CD4-positive, alpha-beta memory T cell (primary cell): ENCODE data around the gene CRB1. TPM values are rescaled to one million over a fixed set of nuclear protein-coding genes. Genes with fewer than 3 reads are reported as not detected.

ENCODE experiments used
- CTCF ChIA-PET: fragments of 350-600 bp; sonication (Branson Sonifier 250); formaldehyde crosslinking; loops from one replicate; lab custom pipeline; 2021; ENCODE audit warnings: inconsistent platforms; ENCODE audit not compliant: partially characterized antibody; lab: Charles Lee
- POLR2A ChIA-PET: fragments of 350-600 bp; sonication (Branson Sonifier 250); formaldehyde crosslinking; loops from one replicate; lab custom pipeline; 2021; ENCODE audit not compliant: partially characterized antibody; lab: Charles Lee
- DNase-seq, 5 donors: peaks; one replicate each; pipeline versions ENCODE4 v3.0.0 to v3.0.0-alpha.2; 2020 to 2022; ENCODE audit warnings: mixed read lengths in 1 of 5
- H3K27ac ChIP-seq: one replicate; pipeline ENCODE4 v1.7.0; 2013; ENCODE audit warnings: low read depth, low read length
- H3K27me3 ChIP-seq: 2 replicates; pipeline ENCODE4 v1.7.0; 2013; ENCODE audit warnings: mild to moderate bottlenecking, low read length, moderate library complexity; ENCODE audit not compliant: insufficient read depth
- H3K36me3 ChIP-seq: 2 replicates; pipeline ENCODE4 v1.7.0; 2013; ENCODE audit warnings: mild to moderate bottlenecking, low read length, moderate library complexity; ENCODE audit not compliant: insufficient read depth
- H3K4me1 ChIP-seq: 2 replicates; pipeline ENCODE4 v1.7.0; 2013; ENCODE audit warnings: mild to moderate bottlenecking, low read length, moderate library complexity; ENCODE audit not compliant: insufficient read depth
- H3K4me3 ChIP-seq, 2 donors: one replicate each; pipeline ENCODE4 v1.7.0; 2013; ENCODE audit warnings: low read length in 2 of 2, mild to moderate bottlenecking in 1 of 2
- H3K9me3 ChIP-seq, 2 donors: one replicate each; pipeline ENCODE4 v1.7.0; 2013; ENCODE audit warnings: low read length in 2 of 2, control low read depth in 1 of 2; ENCODE audit not compliant: control insufficient read depth in 1 of 2
- H3K27ac Mint-ChIP-seq, 7 donors: one replicate each; pipeline ENCODE4 v1.8.0; 2020 to 2021; ENCODE audit warnings: mixed read lengths in 7 of 7, mild to moderate bottlenecking in 6 of 7, inconsistent platforms in 3 of 7, moderate library complexity in 3 of 7
- H3K27me3 Mint-ChIP-seq, 2 donors: one replicate each; pipeline ENCODE4 v1.8.0; 2020 to 2021; ENCODE audit warnings: mixed read lengths in 2 of 2
- H3K36me3 Mint-ChIP-seq, 2 donors: one replicate each; pipeline ENCODE4 v1.8.0; 2020 to 2021; ENCODE audit warnings: mixed read lengths in 2 of 2, inconsistent platforms in 1 of 2, mild to moderate bottlenecking in 1 of 2
- H3K4me1 Mint-ChIP-seq, 4 donors: one replicate each; pipeline ENCODE4 v1.8.0; 2020 to 2021; ENCODE audit warnings: mixed read lengths in 4 of 4, mild to moderate bottlenecking in 1 of 4
- H3K4me3 Mint-ChIP-seq, 8 donors: one replicate each; pipeline ENCODE4 v1.8.0; 2020 to 2021; ENCODE audit warnings: mixed read lengths in 8 of 8, mild to moderate bottlenecking in 7 of 8, moderate library complexity in 6 of 8, inconsistent platforms in 3 of 8
- H3K9me3 Mint-ChIP-seq, 8 donors: one replicate each; pipeline ENCODE4 v1.8.0; 2020 to 2021; ENCODE audit warnings: mixed read lengths in 8 of 8, mild to moderate bottlenecking in 5 of 8, inconsistent platforms in 3 of 8, moderate library complexity in 1 of 8
- intact Hi-C: fragments of 100-400 bp; cut with micrococcal nuclease; formaldehyde crosslinking; loops from one replicate; pipeline ENCODE4 v1.15.1; 2023
- polyA plus RNA-seq, 2 donors: library from polyadenylated mRNA; unstranded; fragments of 300-500 nt; fragmentation: Illumina TruSeq; gene quantifications; one replicate each; pipeline ENCODE4 v1.2.3, GENCODE V29; 2021
- total RNA-seq, 2 experiments: library from RNA; stranded (reverse); gene quantifications; one replicate each; pipeline ENCODE4 v1.2.3, GENCODE V29; 2021

CRB1 gene
- total and polyA plus RNA-seq, 4 experiments from 2014 or later: 0.10 to 0.55 (median 0.38) TPM

GRCh38 chr1:197235355-197235754, 32.7 kb upstream of the CRB1 start:
- ChIA-PET POLR2A (no interaction called here), CTCF (interaction anchor here (1.1 to 1.6 kb wide), 2 partner anchors 12 to 55 kb away, joined by 3 to 4 read pairs; no protein-coding TSS in a partner anchor)
- no peak for DNase-seq
- Histone ChIP-seq H3K27me3 (no peaks in the 10 kb centered on the region), H3K27ac (no peak overlapping the region), H3K36me3 (no peaks in the 10 kb centered on the region), H3K4me1 (no peaks in the 10 kb centered on the region), H3K4me3 (no peak overlapping the region), H3K9me3 (no peaks in the 10 kb centered on the region)
- H3K9me3 Mint-ChIP-seq: no peaks in the 10 kb centered on the region
- no peaks in the 10 kb centered on the region for H3K4me1 Mint-ChIP-seq
- H3K36me3 Mint-ChIP-seq: no peaks in the 10 kb centered on the region
- intact Hi-C loops: no loop called here
- H3K27ac Mint-ChIP-seq: no peak overlapping the region
- no peak overlapping the region for H3K4me3 Mint-ChIP-seq
- peaks cover 0 to 1% of the 10 kb centered on the region in 2 donors for H3K27me3 Mint-ChIP-seq

GRCh38 chr1:197247465-197247864, 20.6 kb upstream of the CRB1 start:
- intact Hi-C loops: no loop called here
- no peak overlapping the region for H3K27ac Mint-ChIP-seq

GRCh38 chr1:197249324-197249723, 18.7 kb upstream of the CRB1 start:
- no peaks in the 10 kb centered on the region for H3K4me1 ChIP-seq
- H3K36me3 ChIP-seq: no peaks in the 10 kb centered on the region
- peaks cover 0 to 2% (median 0%) of the 10 kb centered on the region in 8 donors for H3K9me3 Mint-ChIP-seq
- H3K27ac ChIP-seq: no peak overlapping the region
- H3K4me3 Mint-ChIP-seq: no peak overlapping the region
- H3K27me3 Mint-ChIP-seq: peaks cover 0 to 2% of the 10 kb centered on the region in 2 donors
- ChIA-PET POLR2A (no interaction called here), CTCF (no interaction called here)
- no peak overlapping the region for H3K4me3 ChIP-seq
- no peak overlapping the region for H3K27ac Mint-ChIP-seq
- intact Hi-C loops: no loop called here
- no peak for DNase-seq
- no peaks in the 10 kb centered on the region for H3K9me3 ChIP-seq
- no peaks in the 10 kb centered on the region for H3K27me3 ChIP-seq
- no peaks in the 10 kb centered on the region for H3K4me1 Mint-ChIP-seq
- peaks cover 0 to 4% of the 10 kb centered on the region in 2 donors for H3K36me3 Mint-ChIP-seq

More at GRCh38 chr1:197247465-197247864, 20.6 kb upstream of the CRB1 start:
- no peaks in the 10 kb centered on the region for H3K36me3 ChIP-seq
- Mint-ChIP-seq H3K4me3 (no peak overlapping the region), H3K9me3 (peaks cover 0 to 4% (median 0%) of the 10 kb centered on the region in 8 donors), H3K27me3 (peaks cover 0 to 2% of the 10 kb centered on the region in 2 donors), H3K4me1 (no peaks in the 10 kb centered on the region), H3K36me3 (peaks cover 0 to 9% of the 10 kb centered on the region in 2 donors)
- H3K4me3 ChIP-seq: no peak overlapping the region
- H3K4me1 ChIP-seq: no peaks in the 10 kb centered on the region
- H3K27me3 ChIP-seq: no peaks in the 10 kb centered on the region
- POLR2A ChIA-PET: no interaction called here
- H3K9me3 ChIP-seq: no peaks in the 10 kb centered on the region
- DNase-seq: no peak
- CTCF ChIA-PET: interaction anchor here (0.9 kb wide), 1 partner anchor 13 kb away, joined by 3 read pairs; no protein-coding TSS in a partner anchor
- H3K27ac ChIP-seq: no peak overlapping the region

- H3K27me3 Mint-ChIP-seq: no peaks in the 10 kb centered on the region
- ChIA-PET CTCF (no interaction called here), POLR2A (no interaction called here)
Measured at GRCh38 chr1:197250616-197251015, 17.4 kb upstream of the CRB1 start.

GRCh38 chr1:197252973-197253372, 15.1 kb upstream of the CRB1 start:
- no peak overlapping the region for H3K4me3 ChIP-seq
- no peak for DNase-seq
- no peaks in the 10 kb centered on the region for H3K9me3 ChIP-seq
- H3K36me3 ChIP-seq: no peaks in the 10 kb centered on the region
- H3K27ac Mint-ChIP-seq: no peak overlapping the region
- intact Hi-C loops: no loop called here
- no peaks in the 10 kb centered on the region for H3K27me3 ChIP-seq
- ChIA-PET POLR2A (no interaction called here), CTCF (no interaction called here)
- H3K9me3 Mint-ChIP-seq: peaks cover 0 to 1% (median 0%) of the 10 kb centered on the region in 8 donors
- no peaks in the 10 kb centered on the region for H3K27me3 Mint-ChIP-seq
- H3K4me3 Mint-ChIP-seq: no peak overlapping the region
- no peaks in the 10 kb centered on the region for H3K4me1 Mint-ChIP-seq
- H3K4me1 ChIP-seq: no peaks in the 10 kb centered on the region
- no peak overlapping the region for H3K27ac ChIP-seq
- H3K36me3 Mint-ChIP-seq: no peaks in the 10 kb centered on the region

More at GRCh38 chr1:197250616-197251015, 17.4 kb upstream of the CRB1 start:
- Mint-ChIP-seq H3K27ac (no peak overlapping the region), H3K4me3 (no peak overlapping the region), H3K9me3 (no peaks in the 10 kb centered on the region), H3K36me3 (no peaks in the 10 kb centered on the region), H3K4me1 (no peaks in the 10 kb centered on the region)
- Histone ChIP-seq H3K9me3 (no peaks in the 10 kb centered on the region), H3K27ac (no peak overlapping the region), H3K4me1 (no peaks in the 10 kb centered on the region), H3K27me3 (no peaks in the 10 kb centered on the region), H3K36me3 (no peaks in the 10 kb centered on the region), H3K4me3 (no peak overlapping the region)
- no peak for DNase-seq
- intact Hi-C loops: no loop called here

GRCh38 chr1:197254866-197255265, 13.2 kb upstream of the CRB1 start:
- POLR2A ChIA-PET: no interaction called here
- H3K9me3 ChIP-seq: no peaks in the 10 kb centered on the region
- intact Hi-C loops: no loop called here
- DNase-seq: no peak
- no peaks in the 10 kb centered on the region for H3K4me1 ChIP-seq
- Mint-ChIP-seq H3K4me1 (no peaks in the 10 kb centered on the region), H3K27ac (no peak overlapping the region), H3K9me3 (peaks cover 0 to 1% (median 0%) of the 10 kb centered on the region in 8 donors), H3K27me3 (no peaks in the 10 kb centered on the region), H3K36me3 (no peaks in the 10 kb centered on the region), H3K4me3 (no peak overlapping the region)
- no peak overlapping the region for H3K4me3 ChIP-seq
- no peak overlapping the region for H3K27ac ChIP-seq
- no peaks in the 10 kb centered on the region for H3K36me3 ChIP-seq
- CTCF ChIA-PET: no interaction called here
- no peaks in the 10 kb centered on the region for H3K27me3 ChIP-seq

GRCh38 chr1:197264936-197265567, 3.0 kb upstream of the CRB1 start:
- H3K27me3 Mint-ChIP-seq: peaks cover 0 to 2% of the 10 kb centered on the region in 2 donors

More at GRCh38 chr1:197264936-197265567, 3.0 kb upstream of the CRB1 start:
- no peaks in the 10 kb centered on the region for H3K36me3 ChIP-seq
- no peak overlapping the region for H3K27ac ChIP-seq
- H3K9me3 ChIP-seq: no peaks in the 10 kb centered on the region
- intact Hi-C loops: no loop called here
- no peaks in the 10 kb centered on the region for H3K27me3 ChIP-seq
- Mint-ChIP-seq H3K4me3 (no peak overlapping the region), H3K36me3 (no peaks in the 10 kb centered on the region), H3K4me1 (no peaks in the 10 kb centered on the region), H3K27ac (no peak overlapping the region), H3K9me3 (peaks cover 0 to 2% (median 0%) of the 10 kb centered on the region in 8 donors)
- H3K4me1 ChIP-seq: no peaks in the 10 kb centered on the region
- H3K4me3 ChIP-seq: no peak overlapping the region
- no peak for DNase-seq
- POLR2A ChIA-PET: no interaction called here
- CTCF ChIA-PET: no interaction called here
